ENCODE measurements around the gene RANBP1.

DNA sequence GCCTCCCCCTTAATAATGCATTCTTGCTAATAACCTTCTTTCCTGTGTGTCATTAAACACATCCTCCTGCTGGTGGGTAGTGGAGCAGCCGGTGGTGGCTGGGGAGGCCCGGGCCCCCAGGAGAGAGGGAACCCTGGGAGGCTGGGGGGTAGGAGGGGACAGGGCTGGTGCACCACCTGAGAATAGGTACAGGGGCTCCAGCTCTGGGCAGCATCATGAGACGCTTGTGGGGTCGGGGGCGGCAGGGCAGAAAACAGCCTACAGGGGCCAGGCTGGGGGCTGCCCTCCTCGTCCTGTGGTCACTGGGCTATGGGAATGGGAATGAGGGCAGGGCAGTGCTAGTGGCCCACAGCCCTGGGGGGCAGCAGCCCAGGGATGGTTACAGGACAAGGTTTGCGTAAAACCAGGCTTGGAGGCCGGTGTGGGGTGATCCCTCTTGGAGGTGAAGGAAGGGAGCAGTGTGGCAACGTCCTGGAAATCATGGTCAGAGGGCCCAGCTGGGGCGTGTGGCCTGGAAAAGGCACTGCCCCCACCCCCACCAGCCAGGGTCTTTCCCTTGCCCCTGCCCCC, 53.4 kb downstream of the RANBP1 start:
- TF ChIP-seq, protein P1, sequence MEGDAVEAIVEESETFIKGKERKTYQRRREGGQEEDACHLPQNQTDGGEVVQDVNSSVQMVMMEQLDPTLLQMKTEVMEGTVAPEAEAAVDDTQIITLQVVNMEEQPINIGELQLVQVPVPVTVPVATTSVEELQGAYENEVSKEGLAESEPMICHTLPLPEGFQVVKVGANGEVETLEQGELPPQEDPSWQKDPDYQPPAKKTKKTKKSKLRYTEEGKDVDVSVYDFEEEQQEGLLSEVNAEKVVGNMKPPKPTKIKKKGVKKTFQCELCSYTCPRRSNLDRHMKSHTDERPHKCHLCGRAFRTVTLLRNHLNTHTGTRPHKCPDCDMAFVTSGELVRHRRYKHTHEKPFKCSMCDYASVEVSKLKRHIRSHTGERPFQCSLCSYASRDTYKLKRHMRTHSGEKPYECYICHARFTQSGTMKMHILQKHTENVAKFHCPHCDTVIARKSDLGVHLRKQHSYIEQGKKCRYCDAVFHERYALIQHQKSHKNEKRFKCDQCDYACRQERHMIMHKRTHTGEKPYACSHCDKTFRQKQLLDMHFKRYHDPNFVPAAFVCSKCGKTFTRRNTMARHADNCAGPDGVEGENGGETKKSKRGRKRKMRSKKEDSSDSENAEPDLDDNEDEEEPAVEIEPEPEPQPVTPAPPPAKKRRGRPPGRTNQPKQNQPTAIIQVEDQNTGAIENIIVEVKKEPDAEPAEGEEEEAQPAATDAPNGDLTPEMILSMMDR (conservative IDR thresholded peaks at IDR 0.05; ENCODE audit: low read depth, low read length): no peak
- TF ChIP-seq RAD21 (IDR thresholded peaks at IDR 0.05; ENCODE audit: low read length): no peak

Data from IMR-90 (cell line).